ENCODE data around the gene SH2D3C.

The SH2D3C gene

DNA sequence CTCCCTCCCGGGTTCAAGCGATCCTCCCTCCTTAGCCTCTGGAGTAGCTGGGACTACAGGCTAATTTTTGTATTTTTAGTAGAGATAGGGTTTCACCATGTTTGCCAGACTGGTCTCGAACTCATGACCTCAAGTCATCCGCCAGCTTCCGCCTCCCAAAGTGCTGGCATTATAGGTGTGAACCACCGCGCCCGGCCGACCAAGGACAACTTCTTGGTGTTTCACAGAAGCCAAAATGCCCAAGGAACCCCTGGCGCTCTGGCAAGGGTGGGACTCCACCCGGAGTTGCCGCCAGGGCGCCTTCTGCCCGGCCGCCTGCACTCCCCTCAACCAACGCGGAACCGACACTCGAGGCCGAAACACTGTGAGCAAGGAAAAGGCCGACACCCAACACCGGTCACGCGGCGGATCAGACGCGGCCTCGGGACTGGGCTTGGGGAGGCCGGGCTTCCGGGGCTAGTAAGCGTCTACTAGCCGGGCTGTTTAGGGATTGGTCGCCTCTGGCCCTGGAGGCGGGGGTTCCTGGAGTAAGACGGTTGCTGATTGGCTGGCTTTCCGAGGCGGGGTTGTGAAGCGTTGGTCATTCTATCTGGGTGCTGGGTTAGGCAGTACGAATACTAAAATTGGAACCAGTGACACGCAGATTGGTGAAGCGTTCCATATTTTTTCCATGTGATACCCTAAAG, 79.3 kb downstream of the SH2D3C start:
- Histone ChIP-seq H3K4me1 (no peaks in the 10 kb centered on the region), H3K9me3 (no peaks in the 10 kb centered on the region), H3K4me3 (no peak overlapping the region), H3K27me3 (ENCODE audit: low read depth) (no peaks in the 10 kb centered on the region), H3K36me3 (replicated peaks) (no peaks in the 10 kb centered on the region)
- in situ Hi-C loops (cut with MboI; ENCODE audit: low sequenced_read_pairs), result no loop called here
- DNase-seq (ENCODE audit: low spot score in 2 of 2), result peak in 1 of 2 experiments; percentile 45

- H3K27me3 ChIP-seq (ENCODE audit: low read depth), result no peaks in the 10 kb centered on the region
- no peaks in the 10 kb centered on the region for H3K9me3 ChIP-seq
- no peak for DNase-seq (ENCODE audit: low spot score in 2 of 2)
- no peaks in the 10 kb centered on the region for H3K4me1 ChIP-seq
- no peak overlapping the region for H3K4me3 ChIP-seq
- H3K36me3 ChIP-seq (replicated peaks), result no peaks in the 10 kb centered on the region
- in situ Hi-C loops (cut with MboI; ENCODE audit: low sequenced_read_pairs), result no loop called here
Measured at GRCh38 chr9:127698386-127698785, 80.1 kb downstream of the SH2D3C start.

DNA sequence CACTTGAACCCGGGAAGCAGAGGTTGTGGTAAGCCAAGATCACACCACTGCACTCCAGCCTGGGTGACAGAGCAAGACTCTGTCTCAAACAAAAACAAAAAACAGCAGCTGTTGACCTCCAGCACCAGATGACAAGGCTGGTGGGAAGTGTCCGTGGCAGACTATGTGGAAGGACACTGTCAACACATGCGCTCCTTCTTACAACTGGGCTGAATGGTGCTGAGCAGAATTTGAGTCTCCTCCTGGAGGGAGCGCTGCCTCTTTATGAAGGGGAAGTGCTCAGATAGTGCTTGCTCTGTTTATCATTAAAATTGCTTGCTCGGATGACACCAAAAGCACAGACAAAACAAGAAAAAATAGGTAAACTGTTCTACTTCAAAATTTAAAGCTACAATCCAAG, 80.9 kb downstream of the SH2D3C start:
- Histone ChIP-seq H3K9me3 (no peaks in the 10 kb centered on the region), H3K4me3 (no peak overlapping the region), H3K4me1 (no peaks in the 10 kb centered on the region), H3K27me3 (ENCODE audit: low read depth) (no peaks in the 10 kb centered on the region), H3K36me3 (replicated peaks) (no peaks in the 10 kb centered on the region)
- no peak for DNase-seq (ENCODE audit: low spot score in 2 of 2)
- in situ Hi-C loops (cut with MboI; ENCODE audit: low sequenced_read_pairs), result no loop called here

DNA sequence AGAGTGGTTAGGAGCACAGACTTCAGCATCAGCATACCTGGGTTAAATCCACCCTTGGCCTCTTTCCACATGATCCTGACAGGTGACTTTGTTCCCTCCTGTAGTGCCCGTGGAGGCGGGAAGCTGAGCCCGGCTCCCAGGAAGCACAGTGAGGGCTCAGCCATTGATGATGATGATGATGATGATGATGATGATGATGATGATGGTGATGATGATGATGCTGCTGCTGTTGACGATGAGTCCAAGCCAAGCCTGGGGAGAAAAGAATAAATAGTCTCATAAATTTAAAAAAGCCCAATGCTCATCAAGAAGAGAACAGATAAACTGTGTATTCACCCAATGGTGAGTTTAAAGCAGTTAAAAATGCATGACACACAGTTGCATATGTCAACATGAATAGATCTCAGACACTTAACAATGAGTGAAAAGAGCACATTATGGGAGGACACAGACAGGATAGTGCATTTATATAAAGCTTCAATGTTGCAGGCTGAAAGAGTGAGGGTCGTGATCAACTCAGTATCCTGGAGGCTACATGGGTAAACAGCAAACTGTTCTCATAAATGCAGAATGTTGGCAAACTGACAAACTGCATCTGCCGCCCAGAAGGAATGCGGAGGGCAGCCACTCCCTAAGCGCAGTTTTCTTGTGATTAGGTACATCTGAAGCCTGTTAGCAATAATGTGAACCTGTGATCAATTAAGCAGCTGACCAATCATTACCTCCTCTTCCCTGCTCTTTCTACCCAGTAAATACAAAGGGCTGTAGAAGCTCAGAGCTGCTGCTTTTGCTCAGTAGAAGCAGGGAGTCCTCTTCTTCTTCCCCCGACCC, 83.4 kb downstream of the SH2D3C start:
- H3K4me1 ChIP-seq, result no peaks in the 10 kb centered on the region
- in situ Hi-C loops (cut with MboI; ENCODE audit: low sequenced_read_pairs), result no loop called here
- no peaks in the 10 kb centered on the region for H3K27me3 ChIP-seq (ENCODE audit: low read depth)
- no peaks in the 10 kb centered on the region for H3K36me3 ChIP-seq (replicated peaks)
- H3K9me3 ChIP-seq, result no peaks in the 10 kb centered on the region
- DNase-seq (ENCODE audit: low spot score in 2 of 2), result no peak
- no peak overlapping the region for H3K4me3 ChIP-seq

- Histone ChIP-seq H3K36me3 (replicated peaks) (no peaks in the 10 kb centered on the region; the same call in 1 of the 2 replicates), H3K27me3 (ENCODE audit: low read depth) (no peaks in the 10 kb centered on the region), H3K4me3 (no peak overlapping the region), H3K4me1 (no peaks in the 10 kb centered on the region), H3K9me3 (no peaks in the 10 kb centered on the region)
- in situ Hi-C loops (cut with MboI; ENCODE audit: low sequenced_read_pairs), result no loop called here
- no peak for DNase-seq (ENCODE audit: low spot score in 2 of 2)
Measured at GRCh38 chr9:127693697-127694096, 84.8 kb downstream of the SH2D3C start.

GRCh38 chr9:127693143-127693542, 85.3 kb downstream of the SH2D3C start:
- no peaks in the 10 kb centered on the region; the same call in 1 of the 2 replicates for H3K36me3 ChIP-seq (replicated peaks)
- no peaks in the 10 kb centered on the region for H3K27me3 ChIP-seq (ENCODE audit: low read depth)
- no peaks in the 10 kb centered on the region for H3K4me1 ChIP-seq
- no peak for DNase-seq (ENCODE audit: low spot score in 2 of 2)
- in situ Hi-C loops (cut with MboI; ENCODE audit: low sequenced_read_pairs), result no loop called here
- no peaks in the 10 kb centered on the region for H3K9me3 ChIP-seq
- H3K4me3 ChIP-seq, result no peak overlapping the region

DNA sequence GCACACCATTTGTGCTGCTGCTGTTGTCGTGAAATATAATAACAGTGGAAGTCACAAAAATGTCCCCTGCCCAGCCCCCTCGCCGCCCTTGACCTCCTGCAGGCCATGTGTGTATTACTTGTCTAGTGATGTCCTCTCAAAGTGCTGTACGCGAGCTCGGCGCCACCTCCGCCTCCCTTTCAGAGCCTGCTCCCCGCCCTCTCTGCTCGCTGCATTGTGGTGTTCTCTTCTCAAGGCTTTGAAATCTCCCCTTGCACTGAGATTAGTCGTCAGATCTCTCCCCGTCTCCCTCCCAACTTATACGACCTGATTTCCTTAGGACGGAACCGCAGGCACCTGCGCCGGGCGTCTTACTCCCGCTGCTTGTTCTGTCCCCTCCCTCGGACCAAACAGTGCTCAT, 86.4 kb downstream of the SH2D3C start:
- Histone ChIP-seq H3K27me3 (ENCODE audit: low read depth) (no peaks in the 10 kb centered on the region), H3K36me3 (replicated peaks) (no peaks in the 10 kb centered on the region; the same call in 1 of the 2 replicates), H3K4me1 (no peaks in the 10 kb centered on the region), H3K4me3 (no peak overlapping the region), H3K9me3 (no peaks in the 10 kb centered on the region)
- no peak for DNase-seq (ENCODE audit: low spot score in 2 of 2)
- in situ Hi-C loops (cut with MboI; ENCODE audit: low sequenced_read_pairs), result no loop called here

DNA sequence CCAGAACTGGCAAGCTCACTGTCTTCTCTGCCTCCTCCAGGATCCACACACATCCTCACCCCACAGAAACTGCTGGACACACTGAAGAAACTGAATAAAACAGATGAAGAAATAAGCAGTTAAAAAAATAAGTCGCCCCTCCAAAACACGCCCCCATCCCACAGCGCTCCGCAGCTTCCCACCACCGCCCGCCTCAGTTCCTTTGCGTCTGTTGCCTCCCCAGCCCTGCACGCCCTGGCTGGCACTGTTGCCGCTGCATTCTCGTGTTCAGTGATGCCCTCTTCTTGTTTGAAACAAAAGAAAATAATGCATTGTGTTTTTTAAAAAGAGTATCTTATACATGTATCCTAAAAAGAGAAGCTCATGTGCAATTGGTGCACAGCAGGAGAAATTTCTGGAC, 87.7 kb downstream of the SH2D3C start:
- no peak for DNase-seq (ENCODE audit: low spot score in 2 of 2)
- no peaks in the 10 kb centered on the region; the same call in 1 of the 2 replicates for H3K36me3 ChIP-seq (replicated peaks)
- H3K4me3 ChIP-seq, result no peak overlapping the region
- H3K9me3 ChIP-seq, result no peaks in the 10 kb centered on the region
- no peaks in the 10 kb centered on the region for H3K27me3 ChIP-seq (ENCODE audit: low read depth)
- H3K4me1 ChIP-seq, result no peaks in the 10 kb centered on the region
- in situ Hi-C loops (cut with MboI; ENCODE audit: low sequenced_read_pairs), result no loop called here

GRCh38 chr9:127689329-127690000, 89.0 kb downstream of the SH2D3C start:
- no peaks in the 10 kb centered on the region for H3K4me1 ChIP-seq
- H3K36me3 ChIP-seq (replicated peaks), result no peaks in the 10 kb centered on the region; the same call in 1 of the 2 replicates
- in situ Hi-C loops (cut with MboI; ENCODE audit: low sequenced_read_pairs), result no loop called here
- H3K27me3 ChIP-seq (ENCODE audit: low read depth), result no peaks in the 10 kb centered on the region
- DNase-seq (ENCODE audit: low spot score in 2 of 2), result no peak
- no peaks in the 10 kb centered on the region for H3K9me3 ChIP-seq
- H3K4me3 ChIP-seq, result no peak overlapping the region

Data from HAP-1 (cell line).